H9 (cell line): ENCODE results near the gene MARK4. TPM values are rescaled to one million over a fixed set of nuclear protein-coding genes. Genes with fewer than 3 reads are reported as not detected.

Experiments
- DNase-seq: peaks from one replicate; pipeline ENCODE4 v3.0.0-alpha.2; 2017
- H2AFZ ChIP-seq: one replicate; pipeline ENCODE4 v1.6.1; 2013; ENCODE audit warnings: mild to moderate bottlenecking, low read length, control low read depth, moderate library complexity
- H2AK5ac ChIP-seq: 2 replicates; pipeline ENCODE4 v1.6.1; 2013; ENCODE audit warnings: low read length, control low read depth, mixed read lengths; ENCODE audit not compliant: insufficient read length
- H2BK120ac ChIP-seq: one replicate; pipeline ENCODE4 v1.6.1; 2013; ENCODE audit warnings: low read depth, mild to moderate bottlenecking, low read length, control low read depth, inconsistent platforms; ENCODE audit not compliant: poor library complexity, severe bottlenecking
- H2BK12ac ChIP-seq: 2 replicates; pipeline ENCODE4 v1.6.1; 2013; ENCODE audit warnings: low read length, control low read depth, mixed read lengths, low read depth; ENCODE audit not compliant: insufficient read length
- H2BK15ac ChIP-seq: 2 replicates; pipeline ENCODE4 v1.6.1; 2013; ENCODE audit warnings: low read depth, low read length, control low read depth
- H2BK20ac ChIP-seq: one replicate; pipeline ENCODE4 v1.6.1; 2013; ENCODE audit warnings: low read depth, mild to moderate bottlenecking, low read length, control low read depth, inconsistent platforms; ENCODE audit not compliant: poor library complexity, severe bottlenecking
- H2BK5ac ChIP-seq: 2 replicates; pipeline ENCODE4 v1.6.1; 2013; ENCODE audit warnings: low read length, control low read depth, mixed read lengths; ENCODE audit not compliant: insufficient read length
- H3K14ac ChIP-seq: 2 replicates; pipeline ENCODE4 v1.6.1; 2013; ENCODE audit warnings: low read length, control low read depth; ENCODE audit not compliant: insufficient read depth
- H3K18ac ChIP-seq: 2 replicates; pipeline ENCODE4 v1.6.1; 2013; ENCODE audit warnings: low read depth, mild to moderate bottlenecking, mixed read lengths, low read length, control low read depth; ENCODE audit not compliant: insufficient read length
- H3K23ac ChIP-seq: 2 replicates; pipeline ENCODE4 v1.6.1; 2013; ENCODE audit warnings: low read length, control low read depth, mixed read lengths, low read depth; ENCODE audit not compliant: insufficient read length
- H3K23me2 ChIP-seq: 2 replicates; pipeline ENCODE4 v1.6.1; 2013; ENCODE audit warnings: low read depth, mild to moderate bottlenecking, mixed read lengths, low read length, control low read depth; ENCODE audit not compliant: insufficient read length, poor library complexity, severe bottlenecking
- H3K27ac ChIP-seq: 2 replicates; pipeline ENCODE4 v1.5.1; 2013; ENCODE audit warnings: low read length, control low read depth, mixed read lengths, low read depth; ENCODE audit not compliant: insufficient read length
- H3K27me3 ChIP-seq: 2 replicates; pipeline ENCODE4 v1.6.1; 2013; ENCODE audit warnings: low read length, control low read depth, inconsistent platforms; ENCODE audit not compliant: insufficient read depth
- H3K4ac ChIP-seq: 2 replicates; pipeline ENCODE4 v1.6.1; 2013; ENCODE audit warnings: low read depth, mild to moderate bottlenecking, control low read depth, inconsistent platforms, low read length, moderate library complexity
- H3K4me1 ChIP-seq: 2 replicates; pipeline ENCODE4 v1.6.1; 2013; ENCODE audit warnings: low read length, control low read depth, inconsistent platforms; ENCODE audit not compliant: insufficient read depth
- H3K4me2 ChIP-seq: 2 replicates; pipeline ENCODE4 v1.6.1; 2013; ENCODE audit warnings: low read length, control low read depth, mixed read lengths; ENCODE audit not compliant: insufficient read length, insufficient read depth
- H3K56ac ChIP-seq: 2 replicates; pipeline ENCODE4 v1.6.1; 2013; ENCODE audit warnings: low read depth, mild to moderate bottlenecking, mixed read lengths, low read length, control low read depth; ENCODE audit not compliant: insufficient read length
- H3K79me1 ChIP-seq: 2 replicates; pipeline ENCODE4 v1.6.1; 2013; ENCODE audit warnings: low read depth, mild to moderate bottlenecking, moderate library complexity, low read length, control low read depth, inconsistent platforms; ENCODE audit not compliant: insufficient read depth, poor library complexity, severe bottlenecking
- H3K79me2 ChIP-seq: 2 replicates; pipeline ENCODE4 v1.6.1; 2013; ENCODE audit warnings: low read length, control low read depth, inconsistent platforms; ENCODE audit not compliant: insufficient read depth
- H3K9ac ChIP-seq: 2 replicates; pipeline ENCODE4 v1.6.1; 2013; ENCODE audit warnings: low read length, control low read depth, mixed read lengths; ENCODE audit not compliant: insufficient read length; ENCODE audit errors: extremely low read depth
- H3K9me3 ChIP-seq: one replicate; pipeline ENCODE4 v1.6.1; 2013; ENCODE audit warnings: low read depth, low read length, inconsistent platforms; ENCODE audit not compliant: control insufficient read depth
- H3T11ph ChIP-seq: one replicate; pipeline ENCODE4 v1.6.1; 2013; ENCODE audit warnings: mild to moderate bottlenecking, low read length, control low read depth, inconsistent platforms
- H4K20me1 ChIP-seq: one replicate; pipeline ENCODE4 v1.6.1; 2013; ENCODE audit not compliant: control insufficient read depth, insufficient read length, insufficient read depth
- H4K5ac ChIP-seq: 2 replicates; pipeline ENCODE4 v1.6.1; 2013; ENCODE audit warnings: low read depth, mild to moderate bottlenecking, mixed read lengths, low read length, control low read depth; ENCODE audit not compliant: insufficient read length
- H4K8ac ChIP-seq: replicated peaks from 2 replicates; pipeline ENCODE4 v1.6.1; 2013; ENCODE audit warnings: low read length, control low read depth, mixed read lengths, low read depth; ENCODE audit not compliant: insufficient read length
- H4K91ac ChIP-seq: 2 replicates; pipeline ENCODE4 v1.6.1; 2013; ENCODE audit warnings: low read depth, mild to moderate bottlenecking, moderate library complexity, mixed read lengths, low read length, control low read depth; ENCODE audit not compliant: insufficient read length
- H3K27ac Mint-ChIP-seq, 3 experiments: 2 replicates in 2 of 3; 3 replicates in 1 of 3; pipeline ENCODE4 v1.8.0; 2020 to 2021; ENCODE audit warnings: mixed read lengths in 3 of 3, mild to moderate bottlenecking in 1 of 3, moderate library complexity in 1 of 3
- H3K27me3 Mint-ChIP-seq: 2 replicates; pipeline ENCODE4 v1.8.0; 2021; ENCODE audit warnings: low read depth, mild to moderate bottlenecking, moderate library complexity, mixed read lengths
- H3K36me3 Mint-ChIP-seq, 3 experiments: 2 replicates in 2 of 3; 3 replicates in 1 of 3; pipeline ENCODE4 v1.8.0; 2020 to 2021; ENCODE audit warnings: low read depth in 3 of 3, mixed read lengths in 3 of 3; ENCODE audit not compliant: insufficient read depth in 1 of 3
- H3K4me1 Mint-ChIP-seq, 2 experiments: 2 replicates each; pipeline ENCODE4 v1.8.0; 2020; ENCODE audit warnings: mixed read lengths in 2 of 2
- H3K4me3 Mint-ChIP-seq, 2 experiments: 2 replicates in 1 of 2; 3 replicates in 1 of 2; pipeline ENCODE4 v1.8.0; 2020 to 2021; ENCODE audit warnings: mild to moderate bottlenecking in 2 of 2, mixed read lengths in 2 of 2, moderate library complexity in 1 of 2
- H3K9me3 Mint-ChIP-seq, 2 experiments: 2 replicates in 1 of 2; 3 replicates in 1 of 2; pipeline ENCODE4 v1.8.0; 2020; ENCODE audit warnings: mild to moderate bottlenecking in 2 of 2, mixed read lengths in 2 of 2, moderate library complexity in 1 of 2
- CTCF ChIP-seq: fragments of 200-600 bp; sonication (generic); conservative IDR thresholded peaks from 3 replicates; pipeline ENCODE4 v1.8.0; 2021; ENCODE audit warnings: antibody characterized with exemption, mild to moderate bottlenecking
- WGBS: extraction: QIAGEN DNeasy Blood & Tissue Kit; methylation state at CpG from one replicate; pipeline ENCODE4 v1.1.7; 2013; ENCODE audit warnings: missing lambda C conversion rate, low lambda C conversion rate, mixed read lengths; ENCODE audit not compliant: insufficient read length; ENCODE audit errors: extremely low coverage; 5-methylcytosine and 5-hydroxymethylcytosine counted together
- total RNA-seq: library from RNA; stranded (reverse); gene quantifications from 2 replicates; pipeline ENCODE4 v1.2.1, GENCODE V29; 2021

Gene MARK4
- total RNA-seq, 1 experiment from 2014 or later, result 44.7 TPM

GRCh38 chr19:45206328-45206727 lies 44.7 kb upstream of the MARK4 start:
- WGBS, result no CpG with 5 or more reads among the region's 3 CpGs
- Histone ChIP-seq H3T11ph (no peak overlapping the region), H4K20me1 (no peaks in the 10 kb centered on the region), H3K14ac (no peak overlapping the region), H3K56ac (no peak overlapping the region), H3K4me1 (no peaks in the 10 kb centered on the region), H2BK12ac (no peak overlapping the region), H3K9me3 (no peaks in the 10 kb centered on the region), H2BK20ac (no peak overlapping the region), H3K4ac (no peak overlapping the region), H3K18ac (no peak overlapping the region), H3K9ac (no peak overlapping the region), H3K4me2 (no peak overlapping the region), H4K91ac (no peak overlapping the region), H2BK5ac (no peak overlapping the region), H3K27ac (no peak overlapping the region), H2AK5ac (no peak overlapping the region), H4K8ac (no peak overlapping the region), H2BK120ac (no peak overlapping the region), H3K27me3 (no peaks in the 10 kb centered on the region), H4K5ac (no peak overlapping the region), H2BK15ac (no peak overlapping the region), H3K23ac (no peak overlapping the region), H3K23me2 (no peaks in the 10 kb centered on the region), H3K79me2 (no peaks in the 10 kb centered on the region), H3K79me1 (no peaks in the 10 kb centered on the region), H2AFZ (no peak overlapping the region)
- no peaks in the 10 kb centered on the region for H3K36me3 Mint-ChIP-seq
- H3K27me3 Mint-ChIP-seq, result peaks cover 20% of the 10 kb centered on the region
- peaks cover 0 to 3% of the 10 kb centered on the region in 2 experiments; a peak in 2 of 4 replicates for H3K4me1 Mint-ChIP-seq
- no peak overlapping the region for H3K4me3 Mint-ChIP-seq
- no peak overlapping the region for H3K27ac Mint-ChIP-seq
- H3K9me3 Mint-ChIP-seq, result no peaks in the 10 kb centered on the region
- no peak for DNase-seq
- no peak for TF ChIP-seq CTCF
